H1 (cell line): ENCODE measurements around the gene GAS7. TPM values are rescaled to one million over a fixed set of nuclear protein-coding genes. Genes with fewer than 3 reads are reported as not detected.

ENCODE experiments used
- CTCF ChIA-PET: fragments of 300-600 bp; sonication (Branson Sonifier 250); formaldehyde crosslinking; loops from one replicate; lab custom pipeline; 2021; ENCODE audit not compliant: partially characterized antibody; lab: Charles Lee
- POLR2A ChIA-PET: fragments of 300-600 bp; sonication (Branson Sonifier 250); formaldehyde crosslinking; loops from one replicate; lab custom pipeline; 2021; ENCODE audit warnings: inconsistent platforms; ENCODE audit not compliant: partially characterized antibody; lab: Charles Lee
- DNase-seq, 2 experiments: peaks; one replicate each; pipeline versions ENCODE4 v3.0.0 to v3.0.0-alpha.2; 2010 to 2022; ENCODE audit warnings: low spot score in 2 of 2, low read depth in 1 of 2, mixed read lengths in 1 of 2
- FAIRE-seq: peaks from 2 replicates; lab custom pipeline; 2011; peaks lifted over from hg19 to GRCh38; lab: Jason Lieb, UNC
- H2AFZ ChIP-seq: 2 replicates; pipeline ENCODE4 v1.8.1; 2012; ENCODE audit warnings: low read length, inconsistent platforms
- H2AK5ac ChIP-seq: 2 replicates; pipeline ENCODE4 v1.6.1; 2013; ENCODE audit warnings: low read depth, low read length
- H2BK120ac ChIP-seq: replicated peaks from 2 replicates; pipeline ENCODE3; 2013; ENCODE audit warnings: low read depth, low read length, inconsistent platforms
- H2BK12ac ChIP-seq: 2 replicates; pipeline ENCODE4 v1.6.1; 2013; ENCODE audit warnings: low read depth, low read length
- H2BK15ac ChIP-seq: 2 replicates; pipeline ENCODE4 v1.6.1; 2013; ENCODE audit warnings: low read length
- H2BK20ac ChIP-seq: 2 replicates; pipeline ENCODE4 v1.6.1; 2013; ENCODE audit warnings: low read length
- H2BK5ac ChIP-seq: 2 replicates; pipeline ENCODE4 v1.6.1; 2013; ENCODE audit warnings: low read depth, low read length
- H3K14ac ChIP-seq: 2 replicates; pipeline ENCODE4 v1.6.1; 2013; ENCODE audit warnings: inconsistent platforms; ENCODE audit not compliant: insufficient read length
- H3K18ac ChIP-seq: 2 replicates; pipeline ENCODE4 v1.6.1; 2013; ENCODE audit warnings: low read length; ENCODE audit errors: extremely low read depth
- H3K23ac ChIP-seq: 2 replicates; pipeline ENCODE4 v1.6.1; 2013; ENCODE audit warnings: inconsistent platforms; ENCODE audit not compliant: insufficient read length
- H3K23me2 ChIP-seq: 2 replicates; pipeline ENCODE4 v1.6.1; 2013; ENCODE audit warnings: low read depth, low read length
- H3K27ac ChIP-seq: 2 replicates; pipeline ENCODE4 v1.6.1; 2011; ENCODE audit warnings: low read depth, low read length, inconsistent platforms
- H3K27me3 ChIP-seq, 4 experiments: replicated peaks in 1 of 4; 1 replicate in 1 of 4; 2 replicates in 3 of 4; pipeline versions ENCODE4 v1.6.1 to v1.8.1; 2011 to 2013; ENCODE audit warnings: low read length in 3 of 4, mild to moderate bottlenecking in 3 of 4, inconsistent platforms in 2 of 4, mixed read lengths in 2 of 4, moderate library complexity in 1 of 4; ENCODE audit not compliant: control insufficient read depth in 3 of 4, insufficient read depth in 3 of 4; ENCODE audit errors: extremely low read depth in 1 of 4
- H3K36me3 ChIP-seq, 4 experiments: 2 replicates each; pipeline versions ENCODE4 v1.6.1 to v1.8.1; 2011 to 2013; ENCODE audit warnings: mild to moderate bottlenecking in 4 of 4, low read length in 3 of 4, moderate library complexity in 2 of 4, control low read depth in 1 of 4, inconsistent platforms in 1 of 4; ENCODE audit not compliant: insufficient read depth in 4 of 4, control insufficient read depth in 2 of 4
- H3K4ac ChIP-seq: replicated peaks from 2 replicates; pipeline ENCODE3; 2013; ENCODE audit warnings: low read length, low read depth, mixed read lengths, inconsistent platforms; ENCODE audit not compliant: insufficient read length
- H3K4me1 ChIP-seq, 4 experiments: replicated peaks in 1 of 4; 1 replicate in 1 of 4; 2 replicates in 3 of 4; pipeline versions ENCODE4 v1.6.1 to v1.8.1; 2011 to 2013; ENCODE audit warnings: low read length in 3 of 4, inconsistent platforms in 2 of 4, mixed read lengths in 1 of 4; ENCODE audit not compliant: insufficient read depth in 4 of 4, control insufficient read depth in 3 of 4
- H3K4me2 ChIP-seq, 2 experiments: 2 replicates each; pipeline versions ENCODE4 v1.6.1 to v1.8.1; 2011 to 2013; ENCODE audit warnings: low read depth in 2 of 2, low read length in 2 of 2, control low read depth in 1 of 2, inconsistent platforms in 1 of 2, mild to moderate bottlenecking in 1 of 2; ENCODE audit not compliant: insufficient read depth in 1 of 2
- H3K4me3 ChIP-seq, 4 experiments: fragments of 200-600, 300-600 bp in 1 of 4; sonication (generic), shearing (Covaris generic), sonication (Bioruptor Twin) in 1 of 4; 2 replicates each; pipeline versions ENCODE4 v1.5.1 to v1.8.1; 2011 to 2016; ENCODE audit warnings: low read length in 4 of 4, low read depth in 3 of 4, control low read depth in 2 of 4, inconsistent platforms in 2 of 4, mild to moderate bottlenecking in 2 of 4, mixed read lengths in 1 of 4, moderate library complexity in 1 of 4; ENCODE audit not compliant: insufficient read depth in 2 of 4; ENCODE audit errors: extremely low read depth in 1 of 4
- H3K56ac ChIP-seq: replicated peaks from 2 replicates; pipeline ENCODE3; 2013; ENCODE audit warnings: low read depth, mild to moderate bottlenecking, mixed read lengths, low read length, inconsistent platforms; ENCODE audit not compliant: insufficient read length
- H3K79me1 ChIP-seq: 2 replicates; pipeline ENCODE4 v1.6.1; 2013; ENCODE audit warnings: low read depth, low read length, control low read depth
- H3K79me2 ChIP-seq, 2 experiments: 2 replicates each; pipeline versions ENCODE4 v1.6.1 to v1.8.1; 2012 to 2013; ENCODE audit warnings: low read length in 2 of 2, mild to moderate bottlenecking in 2 of 2, inconsistent platforms in 1 of 2; ENCODE audit not compliant: insufficient read depth in 2 of 2, control insufficient read depth in 1 of 2
- H3K9ac ChIP-seq, 4 experiments: replicated peaks in 1 of 4; 1 replicate in 1 of 4; 2 replicates in 3 of 4; pipeline versions ENCODE4 v1.6.1 to v1.8.1; 2011 to 2013; ENCODE audit warnings: low read depth in 3 of 4, low read length in 3 of 4, control low read depth in 2 of 4, mild to moderate bottlenecking in 2 of 4, moderate library complexity in 2 of 4, inconsistent platforms in 1 of 4; ENCODE audit errors: extremely low read depth in 1 of 4
- H3K9me3 ChIP-seq, 2 experiments: 2 replicates each; pipeline versions ENCODE4 v1.6.1 to v1.8.1; 2012 to 2013; ENCODE audit warnings: mild to moderate bottlenecking in 2 of 2, moderate library complexity in 2 of 2, control low read depth in 1 of 2, inconsistent platforms in 1 of 2, low read depth in 1 of 2, low read length in 1 of 2, mixed read lengths in 1 of 2; ENCODE audit not compliant: insufficient read depth in 2 of 2
- H4K20me1 ChIP-seq, 2 experiments: replicated peaks in 1 of 2; 2 replicates each; pipeline versions ENCODE3 to v1.8.1; 2011 to 2013; ENCODE audit warnings: inconsistent platforms in 2 of 2, low read length in 2 of 2, mild to moderate bottlenecking in 1 of 2; ENCODE audit not compliant: insufficient read depth in 2 of 2, control insufficient read depth in 1 of 2
- H4K5ac ChIP-seq: 2 replicates; pipeline ENCODE4 v1.6.1; 2013; ENCODE audit warnings: low read length, low read depth, mixed read lengths, inconsistent platforms; ENCODE audit not compliant: insufficient read length
- H4K8ac ChIP-seq: 2 replicates; pipeline ENCODE4 v1.8.0; 2013; ENCODE audit warnings: mild to moderate bottlenecking, moderate library complexity, low read length, inconsistent platforms; ENCODE audit not compliant: insufficient read depth; ENCODE audit errors: extremely low read depth
- H4K91ac ChIP-seq: replicated peaks from 2 replicates; pipeline ENCODE3; 2013; ENCODE audit warnings: low read length, mixed read lengths, inconsistent platforms; ENCODE audit not compliant: insufficient read length
- ASH2L ChIP-seq: fragments of 200-600, 300-600 bp; sonication (generic); IDR thresholded peaks from one replicate; pipeline ENCODE4 v1.7.1; 2017; ENCODE audit warnings: low read length
- BRCA1 ChIP-seq: IDR thresholded peaks from 2 replicates; pipeline ENCODE4 v1.6.1; 2012; ENCODE audit warnings: low read depth, low read length, improper control_type of control experiment
- CBX5 ChIP-seq: fragments of 300-800, 300-1000 bp; sonication (generic); IDR thresholded peaks from 2 replicates; pipeline ENCODE4 v1.7.1; 2016; ENCODE audit warnings: antibody characterized with exemption, low read length, low read depth
- CEBPB ChIP-seq: IDR thresholded peaks from 2 replicates; pipeline ENCODE4 v1.6.1; 2012; ENCODE audit warnings: low read depth, low read length
- CHD2 ChIP-seq: IDR thresholded peaks from 2 replicates; pipeline ENCODE4 v1.6.1; 2012; ENCODE audit warnings: low read length, improper control_type of control experiment
- CREB1 ChIP-seq: IDR thresholded peaks from 2 replicates; pipeline ENCODE4 v1.6.1; 2012; ENCODE audit warnings: inconsistent platforms
- EP300 ChIP-seq, 2 experiments: IDR thresholded peaks; 1 replicate in 1 of 2; 2 replicates in 1 of 2; pipeline ENCODE4 v1.6.1; 2011 to 2012; ENCODE audit warnings: low read depth in 2 of 2, low read length in 2 of 2, mild to moderate bottlenecking in 2 of 2, borderline replicate concordance in 1 of 2, inconsistent platforms in 1 of 2, moderate library complexity in 1 of 2
- JUN ChIP-seq: IDR thresholded peaks from 2 replicates; pipeline ENCODE4 v1.6.1; 2011; ENCODE audit warnings: low read depth, mild to moderate bottlenecking, improper control_type of control experiment, low read length
- JUND ChIP-seq: IDR thresholded peaks from 2 replicates; pipeline ENCODE4 v1.6.1; 2011; ENCODE audit warnings: mild to moderate bottlenecking, improper control_type of control experiment, low read length
- KDM5A ChIP-seq: fragments of 200-600 bp; IDR thresholded peaks from 2 replicates; pipeline ENCODE4 v1.7.1; 2012; ENCODE audit warnings: mild to moderate bottlenecking, low read length, inconsistent platforms, mixed read lengths
- MAFK ChIP-seq: IDR thresholded peaks from 2 replicates; pipeline ENCODE4 v1.6.1; 2012; ENCODE audit warnings: low read depth, mild to moderate bottlenecking, improper control_type of control experiment, low read length
- NANOG ChIP-seq: IDR thresholded peaks from 2 replicates; pipeline ENCODE4 v1.6.1; 2011; ENCODE audit warnings: low read length, low read depth, mild to moderate bottlenecking, inconsistent platforms; ENCODE audit not compliant: insufficient read depth, poor library complexity, severe bottlenecking
- RAD21 ChIP-seq, 2 experiments: IDR thresholded peaks in 1 of 2; conservative IDR thresholded peaks in 1 of 2; 2 replicates each; pipeline ENCODE4 v1.6.1; 2011; ENCODE audit warnings: low read depth in 2 of 2, low read length in 2 of 2, improper control_type of control experiment in 1 of 2, inconsistent platforms in 1 of 2, mild to moderate bottlenecking in 1 of 2, moderate library complexity in 1 of 2
- SAP30 ChIP-seq: fragments of 300-600 bp; sonication (generic); IDR thresholded peaks from 2 replicates; pipeline ENCODE4 v1.7.1; 2012; ENCODE audit warnings: low read length, moderate library complexity, mild to moderate bottlenecking, inconsistent platforms; ENCODE audit not compliant: insufficient read depth, insufficient replicate concordance
- TAF1 ChIP-seq: IDR thresholded peaks from 2 replicates; pipeline ENCODE4 v1.6.1; 2011; ENCODE audit warnings: mild to moderate bottlenecking, low read depth, low read length
- ZNF274 ChIP-seq: IDR thresholded peaks from 2 replicates; pipeline ENCODE4 v1.7.0; 2012; ENCODE audit warnings: low read length, borderline replicate concordance; ENCODE audit errors: extremely low read depth
- WGBS, 2 experiments: shearing (Covaris generic) in 1 of 2; methylation state at CpG; one replicate each; pipeline versions ENCODE4 v1.1.6 to v1.1.7; 2013 to 2015; ENCODE audit warnings: low lambda C conversion rate in 2 of 2, mixed read lengths in 2 of 2, inconsistent platforms in 1 of 2, low coverage in 1 of 2, missing lambda C conversion rate in 1 of 2; ENCODE audit not compliant: insufficient replicate concordance in 2 of 2, insufficient coverage in 1 of 2, insufficient read length in 1 of 2; ENCODE audit errors: extremely low coverage in 1 of 2, missing lambda C conversion rate in 1 of 2; 5-methylcytosine and 5-hydroxymethylcytosine counted together
- polyA plus RNA-seq, 7 experiments: library from polyadenylated mRNA; depleted of rRNA in 3 of 7; stranded (reverse) in 5 of 7; unstranded in 2 of 7; fragments of >200 nt in 5 of 7; fragments of 200-250 nt in 2 of 7; gene quantifications; 1 replicate in 5 of 7; 2 replicates in 1 of 7; 4 replicates in 1 of 7; pipeline versions ENCODE4 v1.2.1 to v1.2.3, GENCODE V29; 2011 to 2013; ENCODE audit warnings: missing spikeins in 2 of 7, mixed read lengths in 2 of 7
- total RNA-seq: library from RNA; stranded (reverse); fragmentation: NEBNext Ultra II Directional; extraction: Animal tissue kit (Norgen Biotek cat#: 25700); gene quantifications from 2 replicates; pipeline ENCODE4 v1.2.1, GENCODE V29; 2021

The GAS7 gene
- total and polyA plus RNA-seq, 2 of the 8 experiments (the other 6 are each of a cell fraction or from before 2014, with no cell fraction given) = 5.0 to 14.5 TPM

- no peak overlapping the region for H4K5ac ChIP-seq
- no peak overlapping the region for H2BK15ac ChIP-seq
- H3K4ac ChIP-seq = no peak overlapping the region
- no peaks in the 10 kb centered on the region for H3K9me3 ChIP-seq
- no peak overlapping the region for H2BK12ac ChIP-seq
- H3K23me2 ChIP-seq = no peaks in the 10 kb centered on the region
- no peaks in the 10 kb centered on the region for H4K20me1 ChIP-seq
- H3K4me1 ChIP-seq = no peaks in the 10 kb centered on the region
- no peak overlapping the region for H2AK5ac ChIP-seq
- H2BK120ac ChIP-seq = no peak overlapping the region
- H4K8ac ChIP-seq = no peak overlapping the region
- no peak overlapping the region for H3K18ac ChIP-seq
- H3K27me3 ChIP-seq = no peaks in the 10 kb centered on the region
- no peak overlapping the region for H3K23ac ChIP-seq
- no peaks in the 10 kb centered on the region for H3K36me3 ChIP-seq
- no peaks in the 10 kb centered on the region for H3K79me1 ChIP-seq
- no peak overlapping the region for H3K56ac ChIP-seq
- no peaks in the 10 kb centered on the region for H3K79me2 ChIP-seq
- no peak overlapping the region for H3K14ac ChIP-seq
- no peak overlapping the region for H3K4me2 ChIP-seq
- WGBS, 2 experiments = 93% methylated on average over 6 of the region's 6 CpGs; no CpG with 5 or more reads in 1 of the 2 experiments
- FAIRE-seq (no peak), DNase-seq (no peak)
- POLR2A ChIA-PET = no interaction called here
- H3K4me3 ChIP-seq = no peak overlapping the region
- CTCF ChIA-PET = interaction anchor here (1.1 kb wide), 1 partner anchor 694 kb away, joined by 4 read pairs; no protein-coding TSS in a partner anchor
- no peak overlapping the region for H2BK20ac ChIP-seq
- no peak overlapping the region for H2BK5ac ChIP-seq
- no peak overlapping the region for H2AFZ ChIP-seq
- H3K9ac ChIP-seq = no peak overlapping the region
- no peak overlapping the region for H4K91ac ChIP-seq
- no peak overlapping the region for H3K27ac ChIP-seq
- TF ChIP-seq CHD2 (no peak), CEBPB (no peak), RAD21 (IDR thresholded peaks at IDR 0.05 in 1 of 2, conservative IDR thresholded peaks at IDR 0.05 in 1 of 2; ENCODE audit: low read depth in 2 of 2, low read length in 2 of 2) (no peak), ASH2L (no peak), CREB1 (no peak), KDM5A (no peak), NANOG (no peak), BRCA1 (no peak), SAP30 (no peak), MAFK (no peak), ZNF274 (no peak), CBX5 (no peak), JUN (no peak), JUND (no peak), TAF1 (no peak), EP300 (IDR thresholded peaks at IDR 0.05; ENCODE audit: borderline replicate concordance in 1 of 2, low read depth in 2 of 2, low read length in 2 of 2) (no peak)
Measured at GRCh38 chr17:10144456-10144855, 54.0 kb downstream of the GAS7 start.
